ENCODE results near the gene TAX1BP3. TPM values are rescaled to one million over a fixed set of nuclear protein-coding genes. Genes with fewer than 3 reads are reported as not detected.

Gene TAX1BP3
- total RNA-seq, 1 experiment from 2014 or later: 76.3 TPM

GRCh38 chr17:3645310-3645709, 23.1 kb downstream of the TAX1BP3 start:
- Histone ChIP-seq H3K23ac (ENCODE audit: insufficient read length, low read depth, low read length) (no peak overlapping the region), H2BK120ac (ENCODE audit: low read depth, low read length, poor library complexity, severe bottlenecking) (no peak overlapping the region), H3K18ac (ENCODE audit: insufficient read length, low read depth, low read length) (no peak overlapping the region), H2BK15ac (ENCODE audit: low read depth, low read length) (no peak overlapping the region), H3K79me1 (ENCODE audit: insufficient read depth, low read depth, low read length, poor library complexity, severe bottlenecking) (no peaks in the 10 kb centered on the region), H4K5ac (ENCODE audit: insufficient read length, low read depth, low read length) (no peak overlapping the region), H3K27me3 (ENCODE audit: insufficient read depth, low read length) (no peaks in the 10 kb centered on the region), H2BK20ac (ENCODE audit: low read depth, low read length, poor library complexity, severe bottlenecking) (no peak overlapping the region), H3K56ac (ENCODE audit: insufficient read length, low read depth, low read length) (no peak overlapping the region), H2AFZ (ENCODE audit: low read length) (no peak overlapping the region), H3K14ac (ENCODE audit: insufficient read depth, low read length) (no peak overlapping the region; the same call in 1 of the 2 replicates), H3K27ac (ENCODE audit: insufficient read length, low read depth, low read length) (no peak overlapping the region), H4K20me1 (ENCODE audit: control insufficient read depth, insufficient read depth, insufficient read length) (no peaks in the 10 kb centered on the region), H3T11ph (ENCODE audit: low read length) (no peak overlapping the region), H2AK5ac (ENCODE audit: insufficient read length, low read length) (no peak overlapping the region), H3K23me2 (ENCODE audit: insufficient read length, low read depth, low read length, poor library complexity, severe bottlenecking) (no peaks in the 10 kb centered on the region), H2BK12ac (ENCODE audit: insufficient read length, low read depth, low read length) (no peak overlapping the region), H3K79me2 (ENCODE audit: insufficient read depth, low read length) (no peaks in the 10 kb centered on the region), H3K4me2 (ENCODE audit: insufficient read depth, insufficient read length, low read length) (no peak overlapping the region), H3K4me1 (ENCODE audit: insufficient read depth, low read length) (no peaks in the 10 kb centered on the region; the same call in 1 of the 2 replicates), H4K8ac (replicated peaks; ENCODE audit: insufficient read length, low read depth, low read length) (no peak overlapping the region), H4K91ac (ENCODE audit: insufficient read length, low read depth, low read length) (no peak overlapping the region), H3K9ac (ENCODE audit: extremely low read depth, insufficient read length, low read length) (no peak overlapping the region), H3K9me3 (ENCODE audit: control insufficient read depth, low read depth, low read length) (no peaks in the 10 kb centered on the region), H3K4ac (ENCODE audit: low read depth, low read length) (no peak overlapping the region), H2BK5ac (ENCODE audit: insufficient read length, low read length) (peak overlapping the region; percentile 65)
- WGBS (ENCODE audit: extremely low coverage, insufficient read length, low lambda C conversion rate): no CpG with 5 or more reads among the region's 5 CpGs
- Mint-ChIP-seq H3K9me3 (no peaks in the 10 kb centered on the region), H3K27ac (peak overlapping the region in 1 of 3 experiments; percentile 90; a peak in 1 of 7 replicates), H3K4me3 (no peak overlapping the region), H3K36me3 (ENCODE audit: insufficient read depth in 1 of 3, low read depth in 3 of 3) (peaks cover 1 to 21% (median 12%) of the 10 kb centered on the region in 3 experiments; a peak in 4 of 7 replicates), H3K4me1 (peaks cover 10 to 13% of the 10 kb centered on the region in 2 experiments; a peak in 3 of 4 replicates), H3K27me3 (ENCODE audit: low read depth) (0 out of 2 replicates have a peak, but pooled peaks cover 1% of the 10 kb centered on the region)
- TF ChIP-seq CTCF (conservative IDR thresholded peaks at IDR 0.05): no peak
- no peak for DNase-seq
